Glutamatergic neuron (in vitro differentiated cells): ENCODE data around the gene DHRS4L2. TPM values are rescaled to one million over a fixed set of nuclear protein-coding genes. Genes with fewer than 3 reads are reported as not detected.
"Not testable (repeated sequence)": the region's sequence is repeated elsewhere in the genome, so short reads cannot be mapped to it uniquely, and the experiment has no call there.

ENCODE experiments used
- DNase-seq: peaks from one replicate; pipeline ENCODE4 v3.0.0; 2022
- H3K27ac Mint-ChIP-seq: one replicate; pipeline ENCODE4 v1.8.0; 2020; ENCODE audit warnings: mild to moderate bottlenecking, mixed read lengths, inconsistent platforms; ENCODE audit not compliant: unreplicated experiment
- H3K27me3 Mint-ChIP-seq: one replicate; pipeline ENCODE4 v1.8.0; 2020; ENCODE audit warnings: mild to moderate bottlenecking, moderate library complexity, mixed read lengths, inconsistent platforms; ENCODE audit not compliant: unreplicated experiment
- H3K36me3 Mint-ChIP-seq: one replicate; pipeline ENCODE4 v1.8.0; 2020; ENCODE audit warnings: mild to moderate bottlenecking, mixed read lengths, inconsistent platforms; ENCODE audit not compliant: unreplicated experiment
- H3K4me1 Mint-ChIP-seq: one replicate; pipeline ENCODE4 v1.8.0; 2020; ENCODE audit warnings: mild to moderate bottlenecking, low read depth, mixed read lengths, inconsistent platforms; ENCODE audit not compliant: unreplicated experiment
- H3K4me3 Mint-ChIP-seq: one replicate; pipeline ENCODE4 v1.8.0; 2020; ENCODE audit warnings: mild to moderate bottlenecking, mixed read lengths, inconsistent platforms; ENCODE audit not compliant: unreplicated experiment
- H3K9me3 Mint-ChIP-seq: one replicate; pipeline ENCODE4 v1.8.0; 2020; ENCODE audit warnings: mild to moderate bottlenecking, moderate library complexity, mixed read lengths, inconsistent platforms; ENCODE audit not compliant: unreplicated experiment
- total RNA-seq: library from RNA; stranded (reverse); fragmentation: NEBNext Ultra II Directional; extraction: Animal tissue kit (Norgen Biotek cat#: 25700); gene quantifications from one replicate; pipeline ENCODE4 v1.2.1, GENCODE V29; 2021; ENCODE audit not compliant: unreplicated experiment

The DHRS4L2 gene
- total RNA-seq, 1 donor from 2014 or later = 10.4 TPM

DNA sequence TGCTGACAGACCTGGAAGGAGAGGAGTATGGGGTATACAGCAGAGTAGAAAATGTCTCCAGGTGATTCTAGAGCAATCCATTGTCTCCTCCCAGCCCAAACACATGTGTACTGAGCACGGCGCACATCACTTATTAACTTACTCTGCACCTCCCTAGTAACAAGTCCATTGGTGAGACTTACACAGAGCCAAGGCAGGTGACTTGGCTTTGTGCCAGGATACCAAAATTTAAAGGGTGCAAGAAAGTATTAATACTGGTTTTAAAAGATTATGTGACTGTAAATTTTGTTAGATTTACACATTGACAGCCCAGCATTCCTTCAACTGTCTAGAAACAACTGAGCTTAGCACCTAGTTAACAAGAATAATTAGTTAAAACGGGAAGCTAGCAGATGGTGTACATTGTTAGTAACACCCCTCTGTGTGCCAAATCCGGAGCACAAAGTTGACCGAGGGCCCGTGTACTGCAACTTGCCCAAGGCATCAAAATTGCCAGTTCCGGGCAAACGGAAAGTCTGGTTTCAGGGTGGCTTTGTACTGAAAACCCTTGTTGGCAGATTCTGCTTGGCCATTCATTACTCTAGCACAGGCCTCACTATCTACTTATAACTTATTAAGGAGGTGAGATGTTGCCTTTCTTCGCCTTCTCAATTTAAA is 30.7 kb upstream of the DHRS4L2 start:
- not testable (repeated sequence) for H3K4me1 Mint-ChIP-seq, H3K27ac Mint-ChIP-seq, H3K9me3 Mint-ChIP-seq, H3K36me3 Mint-ChIP-seq, H3K27me3 Mint-ChIP-seq, H3K4me3 Mint-ChIP-seq, DNase-seq

DNA sequence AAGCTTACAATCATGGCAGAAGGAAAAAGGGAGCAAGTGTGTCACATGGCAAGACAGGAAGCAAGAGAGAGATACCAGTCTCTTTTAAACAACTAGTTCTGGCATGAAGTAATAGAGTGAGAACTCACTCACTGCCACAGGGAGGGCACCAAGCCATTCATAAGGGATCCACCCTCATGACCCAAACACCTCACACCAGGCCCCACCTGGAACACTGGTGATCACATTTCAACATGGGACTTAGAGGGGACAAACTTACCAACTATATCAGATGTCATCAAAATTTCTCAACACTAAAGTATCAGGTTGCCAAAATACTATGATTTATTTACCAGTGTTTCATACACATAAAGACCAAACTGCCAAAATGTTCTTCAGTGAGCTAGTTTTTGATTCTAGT is 27.8 kb upstream of the DHRS4L2 start:
- H3K9me3 Mint-ChIP-seq, H3K4me1 Mint-ChIP-seq, H3K4me3 Mint-ChIP-seq, H3K36me3 Mint-ChIP-seq, DNase-seq, H3K27ac Mint-ChIP-seq, H3K27me3 Mint-ChIP-seq: not testable (repeated sequence)

DNA sequence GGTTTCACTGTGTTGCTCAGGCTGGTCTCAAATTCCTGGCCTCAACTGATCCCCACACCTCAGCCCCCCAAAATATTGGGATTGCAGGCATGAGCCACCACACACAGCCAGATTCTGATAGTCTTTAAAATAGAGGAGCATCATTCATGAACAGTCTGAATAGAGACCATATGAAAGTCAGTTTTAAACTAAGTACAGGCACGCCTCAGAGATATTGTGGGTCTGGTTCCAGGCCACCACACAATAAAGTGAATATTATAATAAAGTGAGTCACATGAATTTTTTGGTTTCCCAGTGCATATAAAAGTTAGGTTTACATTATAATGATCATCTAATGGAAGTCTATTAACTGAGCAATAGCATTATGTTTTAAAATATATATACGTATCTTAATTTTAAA is 27.0 kb upstream of the DHRS4L2 start:
- H3K4me1 Mint-ChIP-seq, H3K4me3 Mint-ChIP-seq, H3K9me3 Mint-ChIP-seq, H3K27ac Mint-ChIP-seq, DNase-seq, H3K36me3 Mint-ChIP-seq, H3K27me3 Mint-ChIP-seq: not testable (repeated sequence)

DNA sequence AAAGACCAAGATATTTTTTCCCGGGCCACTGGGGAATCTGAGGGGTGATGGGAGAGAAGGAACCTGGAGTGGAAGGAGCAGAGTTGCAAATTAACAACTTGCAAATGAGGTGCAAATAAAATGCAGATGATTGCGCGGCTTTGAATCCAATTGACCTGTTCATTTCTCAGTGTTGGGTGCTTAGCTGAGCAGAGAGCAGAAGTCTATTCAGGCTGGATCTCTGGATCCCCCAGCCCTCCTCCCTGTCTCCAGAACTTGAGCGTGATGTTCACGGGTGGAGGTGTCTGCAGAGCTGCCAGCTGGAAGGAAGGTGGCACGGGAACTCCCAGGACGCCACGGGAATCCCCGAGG is 19.6 kb upstream of the DHRS4L2 start:
- not testable (repeated sequence) for H3K4me1 Mint-ChIP-seq, H3K27ac Mint-ChIP-seq, DNase-seq, H3K27me3 Mint-ChIP-seq, H3K9me3 Mint-ChIP-seq
- Mint-ChIP-seq H3K4me3 (peak overlapping the region; percentile 57), H3K36me3 (peaks cover 11% of the 10 kb centered on the region)

DNA sequence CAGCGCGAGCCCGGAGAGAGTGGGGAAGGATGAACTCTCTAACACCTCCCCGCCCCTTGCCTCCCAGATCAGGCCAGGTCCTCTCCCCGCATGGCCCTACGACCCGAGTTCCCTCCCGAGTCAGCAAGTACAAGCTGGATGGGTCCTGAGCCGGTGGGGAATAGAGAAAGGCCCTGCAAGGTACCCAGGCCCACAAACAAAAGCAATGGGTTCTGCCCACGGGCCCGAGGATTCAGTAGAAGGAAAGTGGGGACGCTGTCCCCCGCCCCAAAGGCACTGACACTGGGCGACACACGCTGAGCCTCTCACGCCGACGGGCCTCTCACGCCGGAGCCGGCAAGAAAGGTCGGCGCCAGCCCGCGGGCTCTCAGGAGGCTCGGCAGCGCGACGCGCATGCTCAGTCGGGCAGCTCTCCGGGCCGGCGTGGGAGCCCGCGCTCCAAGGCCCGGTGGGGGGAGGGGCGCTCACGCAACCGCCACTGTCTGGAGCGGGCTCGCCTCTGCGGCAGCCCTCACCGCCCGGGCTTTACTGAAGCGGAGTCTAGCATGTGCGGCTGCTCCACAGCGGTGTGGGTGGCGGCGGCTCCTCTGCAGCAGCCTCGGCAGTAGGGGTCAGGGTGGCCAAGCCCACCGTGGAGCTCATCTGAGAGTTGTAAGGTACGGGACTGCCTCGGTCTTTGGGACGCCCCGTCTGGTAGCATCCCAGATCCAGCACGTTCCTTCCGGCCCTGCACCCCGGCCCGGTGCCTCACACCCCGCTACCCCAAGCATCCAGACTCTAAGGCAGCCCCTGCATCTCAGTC is 19.0 kb upstream of the DHRS4L2 start:
- Mint-ChIP-seq H3K9me3 (peaks cover 11% of the 10 kb centered on the region), H3K36me3 (peaks cover 15% of the 10 kb centered on the region)
- not testable (repeated sequence) for H3K27me3 Mint-ChIP-seq, H3K27ac Mint-ChIP-seq, H3K4me1 Mint-ChIP-seq, H3K4me3 Mint-ChIP-seq
- peak; percentile 66 for DNase-seq

DNA sequence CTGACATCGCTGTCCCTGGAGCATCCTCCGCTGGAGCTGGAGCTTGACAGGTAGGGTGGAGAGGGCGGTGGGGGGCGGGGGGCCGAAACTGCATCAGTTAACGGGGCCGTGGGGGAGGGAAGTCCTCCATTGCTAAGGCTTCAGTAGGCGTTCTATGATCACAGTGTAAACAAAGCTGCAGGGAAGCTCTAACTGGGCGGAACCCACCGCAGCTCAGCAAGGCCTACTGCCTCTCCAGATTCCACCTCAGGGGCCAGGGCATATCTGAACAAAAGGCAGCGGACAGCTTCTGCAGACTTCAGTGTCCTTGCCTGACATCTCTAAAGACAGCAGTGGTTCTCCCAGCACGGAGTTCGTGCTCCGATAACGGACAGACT is 18.5 kb upstream of the DHRS4L2 start:
- H3K4me3 Mint-ChIP-seq, H3K27ac Mint-ChIP-seq, DNase-seq, H3K4me1 Mint-ChIP-seq, H3K27me3 Mint-ChIP-seq: not testable (repeated sequence)
- peaks cover 15% of the 10 kb centered on the region for H3K9me3 Mint-ChIP-seq
- peaks cover 20% of the 10 kb centered on the region for H3K36me3 Mint-ChIP-seq

DNA sequence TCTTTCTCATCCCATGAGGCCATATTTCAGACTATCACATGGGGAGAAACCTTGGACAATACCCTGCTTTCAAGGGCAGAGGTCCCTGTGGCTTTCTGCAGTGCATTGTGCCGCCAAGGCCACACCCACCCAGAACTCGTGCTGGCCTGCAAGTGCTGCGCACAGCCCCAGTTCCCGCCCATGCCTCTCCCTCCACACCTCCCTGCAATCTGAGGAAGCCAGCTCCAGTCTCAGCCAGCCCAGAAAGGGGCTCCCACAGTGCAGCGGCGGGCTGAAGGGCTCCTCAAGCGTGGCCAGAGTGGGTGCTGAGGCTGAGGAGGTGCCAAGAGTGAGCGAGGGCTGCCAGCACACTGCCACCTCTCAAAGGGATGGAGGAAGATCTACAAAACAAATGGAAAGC is 15.6 kb upstream of the DHRS4L2 start:
- Mint-ChIP-seq H3K9me3 (peaks cover 19% of the 10 kb centered on the region), H3K36me3 (peaks cover 20% of the 10 kb centered on the region)
- not testable (repeated sequence) for H3K4me1 Mint-ChIP-seq, H3K27ac Mint-ChIP-seq, H3K4me3 Mint-ChIP-seq, H3K27me3 Mint-ChIP-seq, DNase-seq

DNA sequence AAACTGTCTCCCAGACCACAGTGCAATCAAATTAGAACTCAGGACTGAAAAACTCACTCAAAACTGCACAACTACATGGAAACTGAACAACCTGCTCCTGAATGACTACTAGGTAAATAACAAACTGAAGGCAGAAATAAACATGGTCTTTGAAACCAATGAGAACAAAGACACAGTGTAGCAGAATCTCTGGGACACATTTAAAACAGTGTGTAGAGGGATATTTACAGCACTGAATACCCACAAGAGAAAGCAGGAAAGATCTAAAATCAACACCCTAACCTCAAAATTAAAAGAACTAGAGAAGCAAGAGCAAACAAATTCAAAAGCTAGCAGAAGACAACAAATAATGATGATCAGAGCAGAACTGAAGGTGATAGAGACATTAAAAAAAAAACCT is 14.7 kb upstream of the DHRS4L2 start:
- H3K36me3 Mint-ChIP-seq = peaks cover 20% of the 10 kb centered on the region
- H3K27ac Mint-ChIP-seq, H3K4me1 Mint-ChIP-seq, H3K27me3 Mint-ChIP-seq, DNase-seq, H3K4me3 Mint-ChIP-seq: not testable (repeated sequence)
- H3K9me3 Mint-ChIP-seq = peaks cover 19% of the 10 kb centered on the region

DNA sequence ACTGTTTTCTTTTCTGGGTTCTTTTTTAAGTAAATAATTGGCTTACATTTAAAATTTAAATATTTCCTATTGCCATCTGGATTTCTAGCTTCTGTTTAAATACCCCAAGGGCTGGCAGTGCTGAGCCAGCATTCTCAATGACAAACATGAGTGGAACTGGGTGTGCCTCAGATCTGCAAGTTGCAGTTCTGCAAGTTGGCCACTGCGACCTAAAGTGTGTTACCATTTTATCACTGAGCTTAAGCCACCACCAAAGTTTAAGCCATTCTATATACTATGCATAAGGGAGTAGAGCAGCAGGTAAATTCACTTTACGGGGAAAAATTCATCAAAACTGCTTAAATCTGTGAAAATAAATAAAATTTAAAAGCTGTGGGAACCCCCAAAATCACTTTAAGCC is 11.5 kb upstream of the DHRS4L2 start:
- not testable (repeated sequence) for H3K27me3 Mint-ChIP-seq, H3K4me1 Mint-ChIP-seq, DNase-seq, H3K27ac Mint-ChIP-seq, H3K4me3 Mint-ChIP-seq
- Mint-ChIP-seq H3K36me3 (peaks cover 18% of the 10 kb centered on the region), H3K9me3 (peaks cover 12% of the 10 kb centered on the region)

DNA sequence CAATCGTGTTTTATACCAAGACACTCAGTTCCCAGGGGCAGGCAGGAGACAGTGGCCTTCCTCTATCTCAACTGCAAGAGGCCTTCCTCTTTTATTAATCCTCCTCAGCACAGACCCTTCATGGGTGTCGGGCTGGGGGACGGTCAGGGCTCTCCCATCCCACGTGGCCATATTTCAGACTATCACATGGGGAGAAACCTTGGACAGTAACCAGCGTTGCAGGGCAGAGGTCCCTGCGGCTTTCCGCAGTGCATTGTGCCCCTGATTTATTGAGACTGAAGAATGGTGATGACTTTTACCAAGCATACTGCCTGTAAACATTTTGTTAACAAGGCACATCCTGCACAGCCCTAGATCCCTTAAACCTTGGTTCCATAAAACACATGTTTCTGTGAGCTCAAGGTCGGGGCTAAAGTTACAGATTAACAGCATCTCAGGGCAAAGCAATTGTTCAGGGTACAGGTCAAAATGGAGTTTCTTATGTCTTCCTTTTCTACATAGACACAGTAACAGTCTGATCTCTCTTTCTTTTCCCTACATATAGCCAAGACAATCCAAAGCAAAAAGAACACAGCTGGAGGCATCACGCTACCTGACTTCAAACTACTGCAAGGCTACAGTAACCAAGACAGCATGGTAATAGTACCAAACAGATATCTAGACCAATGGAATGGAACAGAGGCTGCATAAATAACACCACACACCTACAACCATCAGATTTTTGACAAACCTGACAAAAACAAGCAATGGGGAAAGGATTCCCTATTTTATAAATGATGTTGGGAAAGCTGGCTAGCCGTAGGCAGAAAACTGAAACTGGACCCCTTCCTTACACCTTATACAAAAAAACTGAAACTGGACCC is 6.5 kb upstream of the DHRS4L2 start:
- not testable (repeated sequence) for H3K27ac Mint-ChIP-seq, H3K27me3 Mint-ChIP-seq, H3K4me1 Mint-ChIP-seq, H3K9me3 Mint-ChIP-seq, H3K36me3 Mint-ChIP-seq, DNase-seq, H3K4me3 Mint-ChIP-seq
